Placental epithelial cell (primary cell): ENCODE results near the gene AKAP6. TPM values are rescaled to one million over a fixed set of nuclear protein-coding genes. Genes with fewer than 3 reads are reported as not detected.

Source experiments
- small RNA-seq: library from RNA; depleted of rRNA; stranded (forward); fragments of <200 nt; gene quantifications from one replicate; pipeline ENCODE3, GENCODE V24; 2012
- total RNA-seq: library from RNA; depleted of rRNA; stranded (reverse); fragments of >200 nt; gene quantifications from 2 replicates; pipeline ENCODE4 v1.2.3, GENCODE V29; 2012

Gene AKAP6, protein sequence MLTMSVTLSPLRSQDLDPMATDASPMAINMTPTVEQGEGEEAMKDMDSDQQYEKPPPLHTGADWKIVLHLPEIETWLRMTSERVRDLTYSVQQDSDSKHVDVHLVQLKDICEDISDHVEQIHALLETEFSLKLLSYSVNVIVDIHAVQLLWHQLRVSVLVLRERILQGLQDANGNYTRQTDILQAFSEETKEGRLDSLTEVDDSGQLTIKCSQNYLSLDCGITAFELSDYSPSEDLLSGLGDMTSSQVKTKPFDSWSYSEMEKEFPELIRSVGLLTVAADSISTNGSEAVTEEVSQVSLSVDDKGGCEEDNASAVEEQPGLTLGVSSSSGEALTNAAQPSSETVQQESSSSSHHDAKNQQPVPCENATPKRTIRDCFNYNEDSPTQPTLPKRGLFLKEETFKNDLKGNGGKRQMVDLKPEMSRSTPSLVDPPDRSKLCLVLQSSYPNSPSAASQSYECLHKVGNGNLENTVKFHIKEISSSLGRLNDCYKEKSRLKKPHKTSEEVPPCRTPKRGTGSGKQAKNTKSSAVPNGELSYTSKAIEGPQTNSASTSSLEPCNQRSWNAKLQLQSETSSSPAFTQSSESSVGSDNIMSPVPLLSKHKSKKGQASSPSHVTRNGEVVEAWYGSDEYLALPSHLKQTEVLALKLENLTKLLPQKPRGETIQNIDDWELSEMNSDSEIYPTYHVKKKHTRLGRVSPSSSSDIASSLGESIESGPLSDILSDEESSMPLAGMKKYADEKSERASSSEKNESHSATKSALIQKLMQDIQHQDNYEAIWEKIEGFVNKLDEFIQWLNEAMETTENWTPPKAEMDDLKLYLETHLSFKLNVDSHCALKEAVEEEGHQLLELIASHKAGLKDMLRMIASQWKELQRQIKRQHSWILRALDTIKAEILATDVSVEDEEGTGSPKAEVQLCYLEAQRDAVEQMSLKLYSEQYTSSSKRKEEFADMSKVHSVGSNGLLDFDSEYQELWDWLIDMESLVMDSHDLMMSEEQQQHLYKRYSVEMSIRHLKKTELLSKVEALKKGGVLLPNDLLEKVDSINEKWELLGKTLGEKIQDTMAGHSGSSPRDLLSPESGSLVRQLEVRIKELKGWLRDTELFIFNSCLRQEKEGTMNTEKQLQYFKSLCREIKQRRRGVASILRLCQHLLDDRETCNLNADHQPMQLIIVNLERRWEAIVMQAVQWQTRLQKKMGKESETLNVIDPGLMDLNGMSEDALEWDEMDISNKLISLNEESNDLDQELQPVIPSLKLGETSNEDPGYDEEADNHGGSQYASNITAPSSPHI (N-terminal part only)
- 2.5 and 2.7 TPM in 2 replicates for total RNA-seq

DNA sequence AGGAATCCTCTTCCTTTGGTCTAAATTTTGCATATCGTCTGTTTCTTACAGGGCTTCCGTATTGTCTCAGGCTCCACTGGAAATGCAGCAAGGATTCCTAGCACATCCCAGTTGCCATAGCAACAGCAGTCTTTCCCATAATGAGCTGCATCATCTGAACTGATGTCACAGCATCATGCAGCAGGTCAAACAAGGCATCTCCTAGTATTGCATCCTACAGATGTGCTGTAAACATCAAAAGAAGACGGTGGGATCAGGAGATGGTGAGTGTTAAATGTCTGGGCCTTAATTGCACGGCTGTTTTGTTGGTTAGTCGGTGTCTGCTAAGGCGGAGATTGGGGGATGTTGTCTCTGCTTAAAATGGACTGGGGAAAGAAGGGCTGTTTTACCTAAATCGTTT is at the start of gene AKAP6:
TSS of gene AKAP6 (plus strand) at position 153 of the 400 bp plus-strand sequence. CDS start 104,196 bp downstream, outside the sequence.

Small RNA genes lying within 50 kb of the gene (small RNA-seq; reads per million reads assigned to genes)
- gene RN7SL660P = not detected

Other genes with a start within 250 kb of the AKAP6 start
- gene RNU6-7, start 127.3 kb upstream of the AKAP6 start, total RNA-seq = not detected in 2 replicates
- not detected in 2 replicates for gene RNU6-8, start 126.0 kb upstream of the AKAP6 start, total RNA-seq